NCI-H1930 (cell line): ENCODE measurements around the gene GALNT10.

Experiments
- DNase-seq, 2 experiments: peaks; one replicate each; lab custom pipeline; 2025; lab: John Stamatoyannopoulos, UW

The GALNT10 gene

DNA sequence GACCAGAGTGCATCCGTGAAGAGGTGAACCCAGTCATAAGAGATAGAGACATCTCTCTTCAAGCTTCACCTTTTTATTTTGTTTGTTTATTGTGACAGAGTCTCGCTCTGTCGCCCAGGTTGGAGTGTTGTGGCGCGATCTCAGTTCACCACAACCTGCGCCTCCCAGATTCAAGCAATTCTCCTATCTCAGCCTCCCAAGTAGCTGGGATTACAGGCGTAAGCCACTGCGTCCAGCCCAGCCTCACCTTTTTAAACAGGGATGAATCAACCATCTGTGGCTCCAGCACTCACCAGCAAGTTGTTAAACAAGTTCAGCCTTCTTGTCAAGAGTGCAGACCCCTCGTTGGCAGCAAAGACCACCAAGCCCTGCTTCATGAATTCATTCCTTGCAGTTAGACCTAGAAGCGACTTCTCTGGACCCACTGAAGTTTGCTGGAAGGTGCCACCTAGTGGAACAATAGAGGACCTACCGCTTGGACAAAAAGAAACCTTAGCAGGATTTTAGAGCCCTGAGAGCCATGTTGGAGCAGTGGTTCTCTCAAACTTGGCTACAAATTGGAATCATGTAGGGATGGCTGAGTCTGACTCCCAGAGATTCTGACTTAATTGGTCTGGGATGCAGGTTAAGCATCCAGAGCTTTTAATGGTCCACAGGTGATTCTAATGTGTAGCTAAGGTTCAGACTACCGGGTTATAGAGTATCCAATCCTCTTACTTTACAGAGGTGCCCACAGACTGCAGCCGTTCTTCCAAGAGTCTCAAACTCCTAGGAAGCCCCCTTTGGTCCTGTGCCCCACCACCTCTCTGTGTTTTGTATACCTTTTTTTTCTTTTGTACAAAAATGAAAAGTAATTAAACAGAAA lies 10.5 kb upstream of the GALNT10 start:
- DNase-seq = peak; percentile 31 to 42

GRCh38 chr5:154181161-154181560 lies 9.4 kb upstream of the GALNT10 start:
- DNase-seq = no peak

DNA sequence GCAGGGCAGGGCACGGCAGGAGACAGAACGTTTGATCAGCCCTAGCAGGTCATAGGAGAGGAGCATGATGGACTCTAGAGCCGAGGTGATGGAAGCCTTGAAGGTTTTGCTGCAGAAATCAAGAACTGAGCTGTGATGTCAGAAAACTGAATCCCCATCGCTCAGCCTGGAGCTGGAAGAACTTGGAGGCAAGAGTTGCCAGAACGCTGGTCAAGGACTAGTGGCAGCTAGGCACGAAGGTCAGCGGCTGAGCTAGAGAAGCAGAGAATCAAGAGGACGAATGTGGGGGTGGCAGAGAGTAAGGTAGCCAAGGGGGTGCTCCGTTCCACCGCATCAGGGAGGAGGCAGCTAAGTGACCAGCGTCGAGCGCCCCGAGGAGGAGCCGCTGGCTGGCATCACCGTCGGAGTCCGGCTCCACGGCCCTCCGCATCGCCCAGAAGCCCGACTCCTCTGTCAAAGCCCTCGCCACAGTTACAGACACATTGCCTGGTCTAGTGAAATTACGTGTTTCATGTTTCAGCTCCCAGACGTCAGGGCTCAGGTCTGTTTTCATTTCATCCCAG lies 1.2 kb upstream of the GALNT10 start:
- no peak for DNase-seq

DNA sequence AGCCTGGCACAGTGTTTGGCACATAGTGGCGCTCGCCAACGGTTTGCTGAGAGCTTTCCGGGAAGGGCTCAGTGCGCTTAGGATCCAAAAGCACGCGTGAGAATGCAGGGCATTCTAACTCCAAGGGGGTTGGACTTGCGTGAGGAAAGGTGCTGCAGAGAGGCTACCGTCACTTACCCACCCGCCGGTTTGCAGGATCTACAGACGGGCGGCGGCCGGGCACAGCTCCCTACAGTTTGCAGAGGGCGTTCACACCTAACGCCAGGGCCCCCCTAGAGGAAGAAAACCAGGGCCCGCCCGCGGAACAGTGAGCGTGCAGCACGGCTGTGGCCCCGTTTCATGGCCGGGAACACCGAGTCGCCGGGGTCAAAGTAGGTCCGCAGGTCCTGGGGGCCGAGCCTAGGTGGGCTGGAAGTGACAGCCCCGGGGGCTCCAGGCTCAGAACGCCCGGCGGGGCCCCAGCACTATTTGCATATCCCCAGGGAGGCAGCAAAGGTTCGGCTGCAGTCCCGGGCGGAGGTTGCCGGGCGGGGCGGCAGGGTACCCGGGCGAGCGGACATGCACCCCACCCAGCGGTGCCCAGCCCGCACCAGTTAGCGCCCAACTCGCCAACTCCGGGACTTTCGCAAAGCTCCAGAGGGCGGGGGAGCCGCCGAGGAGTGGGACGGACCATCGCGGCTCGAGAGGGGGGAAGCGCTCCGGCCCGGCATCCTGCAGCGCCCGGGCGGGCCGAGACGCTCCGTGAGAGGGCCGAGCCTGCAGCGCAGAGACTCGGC lies 526 bp upstream of the GALNT10 start:
- DNase-seq = peak; percentile 31 to 64

DNA sequence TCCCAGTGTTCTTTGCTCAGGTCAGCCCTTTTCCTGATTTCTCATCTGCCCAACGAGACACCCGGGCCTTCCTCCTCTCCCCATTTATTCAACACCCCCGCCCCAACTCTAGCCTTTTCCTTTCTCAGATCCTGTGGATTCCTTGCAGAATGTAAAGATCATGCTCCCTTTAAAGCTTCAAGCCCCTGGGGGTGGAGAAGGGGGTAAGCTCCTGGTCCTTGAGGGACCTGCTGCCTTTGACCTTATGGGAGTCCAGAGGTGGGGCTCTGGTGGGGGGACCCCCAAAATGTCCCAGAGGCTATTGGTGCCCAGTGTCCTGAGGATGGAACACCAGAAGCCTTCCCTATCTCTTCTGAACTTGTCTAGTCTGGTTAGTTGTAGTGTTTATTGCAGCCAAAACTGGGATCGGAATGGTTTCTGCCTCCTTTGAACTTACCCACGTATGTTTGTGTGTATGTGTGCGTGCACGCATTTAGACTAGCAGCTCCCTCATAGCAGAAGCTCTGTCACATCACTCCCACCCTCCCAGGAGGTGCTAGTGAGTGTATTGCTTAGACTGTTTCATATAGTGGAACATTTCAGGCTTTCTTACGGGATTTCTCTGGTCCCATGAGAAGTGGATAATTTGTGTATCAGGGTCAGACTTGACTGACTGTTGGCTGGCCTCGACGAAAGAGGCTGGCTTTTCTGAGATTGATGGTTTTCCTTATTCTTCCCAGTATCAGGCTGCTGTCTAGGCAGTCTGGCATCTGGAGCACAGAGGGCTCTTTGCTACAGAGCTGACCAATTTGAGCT lies 1.1 kb downstream of the GALNT10 start:
- no peak for DNase-seq

DNA sequence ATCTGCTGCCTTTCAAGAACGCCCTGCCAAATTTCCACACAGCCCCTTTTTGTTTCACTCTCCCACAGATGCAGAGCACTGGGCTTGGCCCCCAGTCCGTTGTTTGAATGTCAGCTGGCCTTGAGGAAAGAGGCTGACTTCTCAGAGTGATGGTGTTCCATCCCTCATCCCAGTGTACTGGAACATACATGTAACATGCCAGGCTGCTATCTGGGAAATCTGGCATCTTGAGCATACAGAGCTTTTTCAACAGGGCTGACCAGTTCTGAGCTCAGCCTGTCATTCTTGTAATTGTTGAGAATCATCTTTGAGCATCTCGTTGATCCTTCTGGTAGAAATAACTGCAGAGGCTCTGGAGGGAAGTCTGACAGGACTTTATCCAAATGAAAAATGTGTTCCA lies 2.8 kb downstream of the GALNT10 start:
- DNase-seq = no peak

DNA sequence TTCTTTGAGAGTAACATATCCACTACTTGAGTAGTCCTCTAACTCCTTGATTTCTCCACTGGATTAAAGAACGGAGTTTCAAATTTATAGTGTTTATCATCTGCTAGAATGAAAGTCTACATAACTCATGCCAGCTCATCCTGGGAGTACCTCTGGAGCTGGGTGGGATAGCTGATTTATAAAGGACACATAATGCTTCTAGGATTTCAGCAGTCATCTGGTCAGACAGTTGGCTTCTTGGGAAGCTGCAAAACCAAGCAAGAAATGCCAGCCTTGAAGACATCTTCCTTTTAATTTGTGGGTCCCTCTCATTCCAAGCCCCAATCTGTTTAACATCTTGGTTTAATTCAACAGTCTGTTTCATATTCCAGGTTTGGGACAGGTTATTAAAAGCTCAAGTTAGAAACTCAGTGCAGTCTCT lies 3.2 kb downstream of the GALNT10 start:
- no peak for DNase-seq

- no peak for DNase-seq
Observed at GRCh38 chr5:154194345-154195329, 4.1 kb downstream of the GALNT10 start.

GRCh38 chr5:154196281-154196680 lies 5.7 kb downstream of the GALNT10 start:
- DNase-seq = no peak

- no peak for DNase-seq
Observed at GRCh38 chr5:154196955-154197652, 6.6 kb downstream of the GALNT10 start.

GRCh38 chr5:154197801-154198491 lies 7.4 kb downstream of the GALNT10 start:
- no peak for DNase-seq

DNA sequence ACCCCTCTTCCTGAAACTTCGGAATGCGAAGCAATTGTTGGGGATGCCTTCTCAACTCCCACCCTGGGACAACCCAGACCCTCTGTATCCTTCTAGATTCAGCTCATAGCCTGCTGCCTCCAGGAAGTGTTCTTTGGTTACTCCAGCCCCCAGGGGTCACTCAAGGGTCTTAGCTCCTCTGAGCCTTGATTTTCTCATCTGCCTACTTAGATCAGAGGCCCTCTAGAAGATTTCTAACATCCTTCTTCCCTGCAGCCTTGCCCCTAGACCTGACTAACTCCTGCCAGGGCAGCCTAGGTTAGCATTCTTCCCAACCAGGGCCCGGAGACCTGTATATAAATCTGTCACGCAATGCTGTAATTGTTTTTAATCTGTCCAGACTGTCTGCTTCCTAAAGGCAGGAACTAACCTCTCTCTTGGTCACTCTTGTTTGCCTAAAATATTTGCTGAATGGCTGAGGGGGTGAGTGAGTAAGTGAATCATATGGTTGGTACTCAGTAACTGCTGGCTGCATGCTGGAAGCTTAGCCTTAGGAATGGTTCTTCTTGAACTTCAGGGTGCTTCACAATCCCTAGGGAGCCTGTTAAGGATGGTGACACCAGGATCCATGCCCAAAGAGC lies 8.2 kb downstream of the GALNT10 start:
- no peak for DNase-seq

- no peak for DNase-seq
Observed at GRCh38 chr5:154199263-154199662, 8.7 kb downstream of the GALNT10 start.

- DNase-seq = no peak
Observed at GRCh38 chr5:154199671-154200220, 9.2 kb downstream of the GALNT10 start.

- no peak for DNase-seq
Observed at GRCh38 chr5:154200221-154200620, 9.7 kb downstream of the GALNT10 start.

- no peak for DNase-seq
Observed at GRCh38 chr5:154201108-154201769, 10.7 kb downstream of the GALNT10 start.

- DNase-seq = no peak
Observed at GRCh38 chr5:154202379-154203260, 12.1 kb downstream of the GALNT10 start.
